ENCODE measurements around the gene FOXO3. TPM values are rescaled to one million over a fixed set of nuclear protein-coding genes. Genes with fewer than 3 reads are reported as not detected.

Gene FOXO3
- total and polyA plus RNA-seq, 2 of the 8 experiments (the other 6 are each of a cell fraction or from before 2014, with no cell fraction given): 13.1 to 19.3 TPM

DNA sequence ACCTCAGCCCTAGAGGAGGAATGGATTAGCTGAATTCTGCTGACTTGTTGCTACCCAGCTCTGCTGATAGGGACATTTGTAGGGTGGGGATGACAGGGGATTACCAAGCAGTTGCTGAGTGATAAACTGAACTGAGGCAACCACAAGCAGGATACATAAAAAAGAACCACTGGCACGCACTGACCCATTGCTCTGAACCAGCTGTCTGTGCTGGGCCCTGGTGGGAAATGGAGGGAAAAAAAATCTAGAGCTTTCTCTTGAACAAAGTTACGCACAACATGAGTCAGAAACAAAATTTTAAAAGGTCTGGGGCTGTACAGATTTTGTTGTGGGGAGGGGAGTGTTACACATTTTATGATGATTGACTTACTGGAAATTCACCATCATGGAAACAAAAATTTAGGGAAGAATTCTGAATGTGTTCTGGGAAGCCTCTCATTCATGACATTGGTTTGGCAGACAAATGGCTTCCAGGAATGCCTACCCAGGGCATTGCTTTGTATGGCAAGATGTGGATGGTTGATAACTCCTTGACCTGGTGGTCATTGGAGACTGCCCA, 37.7 kb downstream of the FOXO3 start (continued):
- TF ChIP-seq BCL11A (IDR thresholded peaks at IDR 0.05; ENCODE audit: low read depth in 2 of 2, low read length in 2 of 2) (no peak), POU5F1 (IDR thresholded peaks at IDR 0.05; ENCODE audit: low read depth, low read length) (no peak), SP4 (IDR thresholded peaks at IDR 0.05; ENCODE audit: low read length) (no peak), CHD1 (IDR thresholded peaks at IDR 0.05; ENCODE audit: low read depth, low read length) (no peak)
- TF ChIP-seq, protein P1, sequence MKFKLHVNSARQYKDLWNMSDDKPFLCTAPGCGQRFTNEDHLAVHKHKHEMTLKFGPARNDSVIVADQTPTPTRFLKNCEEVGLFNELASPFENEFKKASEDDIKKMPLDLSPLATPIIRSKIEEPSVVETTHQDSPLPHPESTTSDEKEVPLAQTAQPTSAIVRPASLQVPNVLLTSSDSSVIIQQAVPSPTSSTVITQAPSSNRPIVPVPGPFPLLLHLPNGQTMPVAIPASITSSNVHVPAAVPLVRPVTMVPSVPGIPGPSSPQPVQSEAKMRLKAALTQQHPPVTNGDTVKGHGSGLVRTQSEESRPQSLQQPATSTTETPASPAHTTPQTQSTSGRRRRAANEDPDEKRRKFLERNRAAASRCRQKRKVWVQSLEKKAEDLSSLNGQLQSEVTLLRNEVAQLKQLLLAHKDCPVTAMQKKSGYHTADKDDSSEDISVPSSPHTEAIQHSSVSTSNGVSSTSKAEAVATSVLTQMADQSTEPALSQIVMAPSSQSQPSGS (IDR thresholded peaks at IDR 0.05; ENCODE audit: low read length): no peak
- TF ChIP-seq, protein P2, sequence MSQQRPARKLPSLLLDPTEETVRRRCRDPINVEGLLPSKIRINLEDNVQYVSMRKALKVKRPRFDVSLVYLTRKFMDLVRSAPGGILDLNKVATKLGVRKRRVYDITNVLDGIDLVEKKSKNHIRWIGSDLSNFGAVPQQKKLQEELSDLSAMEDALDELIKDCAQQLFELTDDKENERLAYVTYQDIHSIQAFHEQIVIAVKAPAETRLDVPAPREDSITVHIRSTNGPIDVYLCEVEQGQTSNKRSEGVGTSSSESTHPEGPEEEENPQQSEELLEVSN (IDR thresholded peaks at IDR 0.05): no peak
